Adrenal gland (tissue), 5 donors: ENCODE results near the gene PTPRD.

ENCODE experiments used
- CTCF ChIP-seq, 6 experiments: fragments of 450-650 bp in 4 of 6; fragments of 200-600 bp in 2 of 6; sonication (generic) in 1 of 6; IDR thresholded peaks; 1 replicate in 5 of 6; 2 replicates in 1 of 6; pipeline versions ENCODE4 v1.5.1 to v1.8.0; 2016 to 2021; ENCODE audit warnings: antibody characterized with exemption in 6 of 6, mild to moderate bottlenecking in 2 of 6, moderate library complexity in 1 of 6
- POLR2A ChIP-seq, 2 donors: fragments of 450-650 bp; IDR thresholded peaks; one replicate each; pipeline ENCODE4 v1.6.1; 2017; ENCODE audit warnings: antibody characterized with exemption in 2 of 2, mild to moderate bottlenecking in 2 of 2, moderate library complexity in 1 of 2
- donor health status: DM: no; HTN: no; CAD: no.

GRCh38 chr9:9574080-9574479 is 1038.7 kb downstream of the PTPRD start:
- no peak for TF ChIP-seq CTCF (IDR thresholded peaks at IDR 0.05)
- no peak for TF ChIP-seq POLR2A (IDR thresholded peaks at IDR 0.05)
